HG03135 (cell line): ENCODE measurements around the gene KNOP1.
"Not testable (repeated sequence)": the region's sequence is repeated elsewhere in the genome, so short reads cannot be mapped to it uniquely, and the experiment has no call there.

ENCODE experiments used
- ATAC-seq: cut with Tn5 transposase; IDR thresholded peaks from one replicate; pipeline ENCODE4 v1.9.1; 2021; ENCODE audit warnings: mild to moderate bottlenecking, moderate library complexity; ENCODE audit not compliant: unreplicated experiment

Gene KNOP1

DNA sequence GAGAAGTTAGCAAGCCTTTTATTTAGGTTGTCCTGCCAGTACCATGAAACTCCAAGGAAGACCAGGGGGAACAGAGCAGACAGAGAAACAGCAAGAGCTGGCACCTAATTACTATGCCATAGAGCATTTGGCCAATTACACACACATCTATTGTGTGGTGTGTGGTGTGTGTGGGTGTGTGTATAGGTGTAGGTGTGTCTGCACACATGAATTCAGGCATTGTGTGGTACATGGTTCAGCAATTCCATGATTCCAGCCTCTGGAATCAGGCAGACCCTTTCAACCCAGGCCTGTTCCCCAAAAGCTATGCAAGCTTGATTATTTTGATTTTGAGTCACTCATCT is 25.8 kb upstream of the KNOP1 start:
- ATAC-seq: no peak

- no peak for ATAC-seq
These were observed 23.3 kb upstream of the KNOP1 start for GRCh38 chr16:19741354-19741753.

GRCh38 chr16:19737306-19738038 is 19.4 kb upstream of the KNOP1 start:
- ATAC-seq: no peak

DNA sequence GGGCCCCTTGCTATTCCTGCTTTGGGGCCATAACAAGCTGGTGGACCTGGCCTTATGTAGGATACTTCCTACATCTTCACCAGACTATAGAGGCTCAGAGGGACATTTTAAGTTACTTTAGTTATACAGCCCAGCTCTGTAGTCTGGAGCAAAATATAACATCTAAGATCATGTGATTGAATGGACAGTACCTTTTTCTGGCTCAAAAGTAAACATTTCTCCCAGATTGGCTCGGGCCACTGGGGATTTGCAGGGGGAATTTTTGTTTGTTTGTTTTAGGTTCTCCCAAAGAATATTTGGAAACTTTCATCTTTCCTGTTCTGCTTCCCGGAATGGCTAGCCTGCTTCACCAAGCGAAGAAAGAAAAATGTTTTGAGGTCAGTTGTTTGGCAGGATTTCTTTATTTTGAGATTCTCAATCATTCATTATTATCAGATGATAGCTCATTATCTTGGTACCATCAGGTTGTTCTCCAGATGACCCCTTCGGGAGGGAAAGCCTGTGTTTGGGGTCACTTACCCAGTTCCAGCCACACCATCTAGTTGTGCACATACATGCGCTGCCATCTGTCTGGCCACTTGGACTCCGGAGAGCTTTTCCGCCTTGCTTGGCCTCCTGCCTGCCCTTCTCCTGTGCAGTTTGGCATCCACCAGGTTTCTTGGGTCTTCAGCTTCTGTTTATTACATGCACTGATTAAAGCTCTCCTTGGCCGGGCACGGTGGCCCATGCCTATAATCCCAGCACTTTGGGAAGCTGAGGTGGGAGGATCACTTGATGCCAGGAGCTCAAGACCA is 17.2 kb upstream of the KNOP1 start:
- ATAC-seq: no peak

DNA sequence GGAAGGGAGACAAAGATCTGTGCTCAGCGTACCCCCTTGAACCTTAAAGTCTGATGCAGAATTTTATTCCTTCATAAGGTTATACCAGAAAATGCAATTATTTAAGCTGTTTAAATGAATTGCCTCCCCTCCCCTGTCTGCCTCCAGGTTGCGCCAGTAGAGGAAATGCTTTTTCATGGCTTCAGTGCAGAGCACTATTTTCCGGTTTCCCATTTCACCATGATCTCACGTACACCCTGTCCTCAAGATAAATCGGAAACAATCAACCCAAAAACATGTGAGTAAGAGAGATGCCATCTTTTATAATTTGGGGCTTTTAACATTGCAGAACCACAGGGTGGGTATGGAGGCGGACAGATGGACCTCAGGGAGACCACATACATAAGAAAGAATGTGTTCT is 15.5 kb upstream of the KNOP1 start:
- no peak for ATAC-seq

GRCh38 chr16:19728636-19728965 is 10.6 kb upstream of the KNOP1 start:
- ATAC-seq: no peak

DNA sequence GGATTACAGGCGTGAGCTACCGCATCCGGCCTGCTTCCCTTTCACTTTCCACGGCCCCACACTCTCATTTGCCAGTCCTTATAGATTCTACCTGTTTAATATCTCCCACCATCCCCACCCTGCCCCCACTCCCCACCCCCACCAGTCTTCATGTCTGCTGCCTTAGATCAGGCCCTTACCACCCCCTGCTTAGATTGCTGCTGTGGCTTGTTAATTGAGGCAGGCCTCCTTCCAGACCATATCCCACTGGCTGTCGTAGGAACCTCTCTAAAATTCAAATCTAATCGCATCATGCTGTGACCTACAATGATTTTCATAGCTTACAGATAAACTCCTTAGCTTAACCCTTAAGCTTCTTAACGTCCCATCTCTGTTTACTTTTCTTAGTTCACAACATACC is 5.0 kb upstream of the KNOP1 start:
- no peak for ATAC-seq

DNA sequence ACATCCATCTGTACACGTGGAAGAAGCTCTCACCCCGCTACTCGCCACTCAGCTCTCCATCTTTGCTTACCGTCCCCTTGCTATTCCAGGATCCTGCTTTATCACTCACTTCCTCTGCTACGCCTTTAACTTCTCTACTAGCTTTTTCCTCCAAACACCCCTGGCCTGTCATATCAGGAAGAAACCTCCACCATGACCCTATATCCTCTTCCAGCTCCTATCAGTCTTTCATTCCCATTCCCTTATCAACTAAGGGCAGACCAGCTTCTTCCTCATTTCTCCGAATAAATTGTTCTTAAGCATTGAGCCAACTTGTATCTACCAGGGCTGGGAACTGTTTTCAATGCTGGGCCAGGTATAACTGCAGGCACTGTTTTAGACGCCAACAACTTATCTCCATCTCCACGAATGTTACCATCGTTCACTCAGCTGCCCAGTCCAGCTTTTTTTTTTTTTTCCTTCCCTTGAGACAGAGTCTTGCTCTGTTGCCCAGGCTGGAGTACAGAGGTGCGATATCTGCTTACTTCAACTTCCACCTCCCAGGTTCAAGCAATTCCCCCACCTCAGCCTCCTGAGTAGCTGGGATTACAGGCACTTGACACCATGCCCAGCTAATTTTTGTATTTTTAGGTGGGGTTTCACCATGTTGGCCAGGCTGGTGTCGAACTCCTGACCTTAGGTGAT is 4.4 kb upstream of the KNOP1 start:
- no peak for ATAC-seq

- ATAC-seq: no peak
These were observed 568 bp upstream of the KNOP1 start for GRCh38 chr16:19718624-19718965.

DNA sequence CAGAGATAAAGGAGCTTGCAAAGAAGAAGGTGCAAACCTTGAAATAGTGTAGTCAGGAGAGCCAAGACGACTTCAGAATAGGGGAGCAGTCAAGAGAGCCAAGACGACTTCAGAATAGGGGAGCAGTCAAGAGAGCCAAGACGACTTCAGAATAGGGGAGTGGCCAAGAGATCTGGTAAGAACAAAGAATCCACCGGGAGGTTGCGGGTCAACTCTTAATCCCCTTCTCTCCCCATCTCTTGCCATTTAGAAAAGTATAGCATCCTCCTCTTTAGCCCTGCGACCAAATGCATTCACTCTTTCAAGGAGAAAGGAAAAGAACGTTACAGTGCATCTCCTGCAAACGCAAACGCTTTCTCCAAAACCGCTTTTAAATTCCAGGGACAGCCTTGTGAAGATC is 713 bp downstream of the KNOP1 start:
- ATAC-seq: no peak

DNA sequence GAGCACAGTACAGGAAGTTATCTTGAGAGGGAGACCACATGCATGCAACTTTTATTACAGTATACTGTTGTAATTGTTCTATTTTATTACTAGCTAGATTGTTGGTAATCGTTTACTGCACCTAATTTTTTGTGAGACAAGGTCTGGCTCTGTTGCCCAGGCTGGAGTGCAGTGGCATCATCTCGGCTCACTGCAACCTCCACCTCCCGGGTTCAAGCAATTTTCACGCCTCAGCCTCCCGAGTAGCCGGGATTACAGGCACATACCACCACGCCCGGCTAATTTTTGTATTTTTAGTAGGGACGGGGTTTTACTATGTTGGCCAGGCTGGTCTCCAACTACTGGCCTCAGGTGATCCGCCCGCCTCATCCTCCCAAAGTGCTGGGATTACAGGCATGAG is 1.3 kb downstream of the KNOP1 start:
- ATAC-seq: not testable (repeated sequence)

DNA sequence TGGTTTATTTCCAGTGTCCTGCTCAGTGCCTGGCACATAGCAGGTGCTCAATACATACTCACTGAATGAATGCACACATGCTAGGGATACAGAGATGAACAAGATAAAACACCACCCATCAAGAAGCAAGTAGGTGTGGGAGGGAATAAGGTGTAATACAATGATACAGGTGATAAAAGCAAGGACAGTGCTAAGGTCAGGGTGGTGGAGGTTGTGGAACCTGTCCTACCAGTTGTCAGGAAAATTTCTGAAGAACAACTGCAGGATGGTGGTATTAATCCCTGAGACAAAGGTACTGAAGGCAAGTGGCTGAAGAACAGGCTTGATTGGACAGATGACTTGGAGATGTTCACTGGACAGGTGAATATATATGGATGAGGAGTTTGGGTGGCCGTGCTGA is 1.8 kb downstream of the KNOP1 start:
- ATAC-seq: no peak

DNA sequence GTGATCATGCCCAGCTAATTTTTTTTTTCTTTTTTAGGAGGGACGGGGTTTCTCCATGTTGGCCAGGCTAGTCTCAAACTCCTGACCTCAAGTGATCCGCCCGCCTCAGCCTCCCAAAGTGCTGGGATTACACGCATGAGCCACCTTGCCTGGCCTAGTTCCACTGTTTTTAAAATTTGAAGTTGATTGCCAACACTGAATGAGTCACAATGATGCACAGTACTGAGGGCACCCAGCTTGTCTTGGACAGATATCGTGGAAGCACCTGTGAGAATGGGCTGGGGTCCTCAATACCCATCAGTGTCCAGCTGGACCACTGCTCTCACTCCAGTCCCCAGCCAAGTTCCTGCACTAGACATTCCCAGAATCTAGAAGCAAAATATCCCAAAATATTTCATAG is 2.5 kb downstream of the KNOP1 start:
- no peak for ATAC-seq

- no peak for ATAC-seq
These were observed 4.3 kb downstream of the KNOP1 start for GRCh38 chr16:19713697-19714096.

- no peak for ATAC-seq
These were observed 5.5 kb downstream of the KNOP1 start for GRCh38 chr16:19712418-19713058.

DNA sequence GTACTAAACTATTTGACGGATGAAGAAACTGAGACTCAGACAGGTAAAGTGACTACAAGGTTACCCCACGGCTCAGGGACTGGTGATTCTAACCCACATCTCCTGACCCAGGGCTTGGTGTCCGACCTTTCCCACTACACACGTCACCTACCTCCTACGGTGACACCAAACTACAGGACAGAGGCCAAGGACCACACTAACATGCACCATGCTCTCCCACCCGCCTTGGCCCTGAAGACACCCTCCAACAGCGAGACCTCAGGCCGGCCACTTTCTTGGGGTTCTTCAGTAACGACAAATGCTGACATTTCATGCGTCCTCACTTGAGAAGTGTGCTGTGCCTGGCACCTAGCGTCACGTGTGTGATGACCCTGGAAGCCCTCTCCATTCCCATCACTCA is 6.4 kb downstream of the KNOP1 start:
- ATAC-seq: no peak

GRCh38 chr16:19710991-19711545 is 7.0 kb downstream of the KNOP1 start:
- no peak for ATAC-seq

GRCh38 chr16:19710191-19710908 is 7.7 kb downstream of the KNOP1 start:
- ATAC-seq: no peak

- ATAC-seq: no peak
These were observed 8.5 kb downstream of the KNOP1 start for GRCh38 chr16:19709381-19710136.
